Liver (tissue), 3 donors: ENCODE measurements around the gene POLR2B.

Source experiments
- CTCF ChIP-seq: fragments of 150-350 bp; IDR thresholded peaks from 2 replicates; pipeline ENCODE4 v1.5.1; 2017; ENCODE audit warnings: improper control_type of control experiment, low read depth, low read length; ENCODE audit not compliant: missing input control
- EGR1 ChIP-seq, 2 donors: IDR thresholded peaks; 2 replicates each; pipeline ENCODE4 v1.6.1; 2016 to 2018; ENCODE audit warnings: antibody characterized with exemption in 2 of 2, low read depth in 2 of 2
- MAX ChIP-seq: IDR thresholded peaks from 2 replicates; pipeline ENCODE4 v1.6.1; 2016; ENCODE audit warnings: antibody characterized with exemption
- RAD21 ChIP-seq, 2 donors: IDR thresholded peaks; 2 replicates each; pipeline ENCODE4 v1.6.1; 2016; ENCODE audit warnings: antibody characterized with exemption in 2 of 2, mild to moderate bottlenecking in 2 of 2
- REST ChIP-seq: IDR thresholded peaks from 2 replicates; pipeline ENCODE4 v1.6.1; 2016; ENCODE audit warnings: antibody characterized with exemption, mild to moderate bottlenecking
- RXRA ChIP-seq, 2 donors: IDR thresholded peaks; 2 replicates each; pipeline ENCODE4 v1.6.1; 2017 to 2018; ENCODE audit warnings: antibody characterized with exemption in 2 of 2, mild to moderate bottlenecking in 1 of 2
- SP1 ChIP-seq: IDR thresholded peaks from 2 replicates; pipeline ENCODE4 v1.6.1; 2018; ENCODE audit warnings: antibody characterized with exemption, mild to moderate bottlenecking
- ZBTB33 ChIP-seq: IDR thresholded peaks from 2 replicates; pipeline ENCODE4 v1.6.1; 2016; ENCODE audit warnings: antibody characterized with exemption
- donor health status: healthy.
- donor health status: healthy.

GRCh38 chr4:56953680-56954520 lies 24.8 kb upstream of the POLR2B start:
- no peak for TF ChIP-seq SP1
- no peak for TF ChIP-seq CTCF
- TF ChIP-seq RAD21 (IDR thresholded peaks at IDR 0.05) = no peak
- no peak for TF ChIP-seq ZBTB33
- no peak for TF ChIP-seq REST
- TF ChIP-seq EGR1 (IDR thresholded peaks at IDR 0.05; ENCODE audit: low read depth in 2 of 2) = no peak
- TF ChIP-seq RXRA (IDR thresholded peaks at IDR 0.05) = no peak
- TF ChIP-seq MAX = no peak
